ENCODE data around the gene PCK2. TPM values are rescaled to one million over a fixed set of nuclear protein-coding genes. Genes with fewer than 3 reads are reported as not detected.

Gene PCK2
- total and polyA plus RNA-seq, 4 donors, result 8.9 to 91.7 (median 38.2) TPM

DNA sequence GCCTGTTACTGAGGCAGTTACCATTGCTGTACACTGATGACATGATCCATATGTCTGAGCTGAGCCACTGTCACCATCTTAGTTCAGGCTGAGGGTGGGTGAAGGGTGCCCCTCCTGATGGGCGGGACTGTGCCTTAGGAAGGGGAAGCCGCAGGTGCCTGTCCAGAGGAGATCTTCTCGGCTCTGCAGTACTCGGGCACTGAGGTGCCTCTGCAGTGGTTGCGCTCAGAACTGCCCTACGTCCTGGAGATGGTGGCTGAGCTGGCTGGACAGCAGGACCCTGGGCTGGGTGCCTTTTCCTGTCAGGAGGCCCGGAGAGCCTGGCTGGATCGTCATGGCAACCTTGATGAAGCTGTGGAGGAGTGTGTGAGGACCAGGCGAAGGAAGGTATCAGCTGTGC lies 56.9 kb downstream of the PCK2 start:
- no peak overlapping the region for H3K4me3 ChIP-seq
- WGBS, 2 donors, result 89 to 96% methylated on average over 9 of the region's 9 CpGs
- H3K27ac ChIP-seq (ENCODE audit: low read depth in 1 of 2, low read length in 1 of 2), result no peak overlapping the region
- no peak overlapping the region for H3K9ac ChIP-seq (ENCODE audit: insufficient read depth in 1 of 2, low read length in 2 of 2)
- peaks cover 0 to 12% (median 5%) of the 10 kb centered on the region in 5 donors for H3K4me1 ChIP-seq (ENCODE audit: control insufficient read depth in 5 of 5, insufficient read depth in 5 of 5, low read length in 5 of 5)
- DNase-seq (no peak), ATAC-seq (ENCODE audit: insufficient read depth, low FRiP score) (no peak)
- no peaks in the 10 kb centered on the region for H3K9me3 ChIP-seq (ENCODE audit: control insufficient read depth in 4 of 4, insufficient read depth in 3 of 4, low read length in 3 of 4)
- TF ChIP-seq, protein P1, sequence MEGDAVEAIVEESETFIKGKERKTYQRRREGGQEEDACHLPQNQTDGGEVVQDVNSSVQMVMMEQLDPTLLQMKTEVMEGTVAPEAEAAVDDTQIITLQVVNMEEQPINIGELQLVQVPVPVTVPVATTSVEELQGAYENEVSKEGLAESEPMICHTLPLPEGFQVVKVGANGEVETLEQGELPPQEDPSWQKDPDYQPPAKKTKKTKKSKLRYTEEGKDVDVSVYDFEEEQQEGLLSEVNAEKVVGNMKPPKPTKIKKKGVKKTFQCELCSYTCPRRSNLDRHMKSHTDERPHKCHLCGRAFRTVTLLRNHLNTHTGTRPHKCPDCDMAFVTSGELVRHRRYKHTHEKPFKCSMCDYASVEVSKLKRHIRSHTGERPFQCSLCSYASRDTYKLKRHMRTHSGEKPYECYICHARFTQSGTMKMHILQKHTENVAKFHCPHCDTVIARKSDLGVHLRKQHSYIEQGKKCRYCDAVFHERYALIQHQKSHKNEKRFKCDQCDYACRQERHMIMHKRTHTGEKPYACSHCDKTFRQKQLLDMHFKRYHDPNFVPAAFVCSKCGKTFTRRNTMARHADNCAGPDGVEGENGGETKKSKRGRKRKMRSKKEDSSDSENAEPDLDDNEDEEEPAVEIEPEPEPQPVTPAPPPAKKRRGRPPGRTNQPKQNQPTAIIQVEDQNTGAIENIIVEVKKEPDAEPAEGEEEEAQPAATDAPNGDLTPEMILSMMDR (IDR thresholded peaks at IDR 0.05; ENCODE audit: control extremely low read depth, extremely low read depth), result no peak
- peaks cover 25 to 44% (median 31%) of the 10 kb centered on the region in 4 donors for H3K36me3 ChIP-seq (ENCODE audit: control insufficient read depth in 4 of 4, insufficient read depth in 4 of 4, low read length in 4 of 4)
- H3K27me3 ChIP-seq (ENCODE audit: control insufficient read depth in 3 of 3, insufficient read depth in 3 of 3, low read length in 2 of 3), result no peaks in the 10 kb centered on the region

DNA sequence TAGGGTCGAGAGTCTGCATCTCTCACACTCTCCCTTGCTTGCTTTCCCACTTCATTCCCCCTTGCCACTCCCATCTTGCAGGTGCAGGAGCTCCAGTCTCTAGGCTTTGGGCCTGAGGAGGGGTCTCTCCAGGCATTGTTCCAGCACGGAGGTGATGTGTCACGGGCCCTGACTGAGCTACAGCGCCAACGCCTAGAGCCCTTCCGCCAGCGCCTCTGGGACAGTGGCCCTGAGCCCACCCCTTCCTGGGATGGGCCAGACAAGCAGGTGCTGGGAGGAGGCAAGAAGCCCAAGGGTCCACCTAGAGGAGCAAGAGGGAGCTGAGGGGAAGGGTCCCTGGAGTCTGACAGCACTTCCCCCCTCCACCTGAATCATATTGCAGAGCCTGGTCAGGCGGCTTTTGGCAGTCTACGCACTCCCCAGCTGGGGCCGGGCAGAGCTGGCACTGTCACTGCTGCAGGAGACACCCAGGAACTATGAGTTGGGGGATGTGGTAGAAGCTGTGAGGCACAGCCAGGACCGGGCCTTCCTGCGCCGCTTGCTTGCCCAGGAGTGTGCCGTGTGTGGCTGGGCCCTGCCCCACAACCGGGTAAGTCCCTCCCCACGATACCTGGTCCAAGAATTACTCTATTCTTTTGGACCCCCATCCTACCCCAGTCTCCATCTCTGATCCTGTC lies 57.4 kb downstream of the PCK2 start:
- DNase-seq (no peak), ATAC-seq (ENCODE audit: insufficient read depth, low FRiP score) (no peak)
- no peak overlapping the region for H3K27ac ChIP-seq (ENCODE audit: low read depth in 1 of 2, low read length in 1 of 2)
- H3K27me3 ChIP-seq (ENCODE audit: control insufficient read depth in 3 of 3, insufficient read depth in 3 of 3, low read length in 2 of 3), result no peaks in the 10 kb centered on the region
- TF ChIP-seq, protein P1 (IDR thresholded peaks at IDR 0.05; ENCODE audit: control extremely low read depth, extremely low read depth), result no peak
- no peak overlapping the region for H3K4me3 ChIP-seq
- WGBS, 2 donors, result 93 to 95% methylated on average over 16 of the region's 16 CpGs
- H3K4me1 ChIP-seq (ENCODE audit: control insufficient read depth in 5 of 5, insufficient read depth in 5 of 5, low read length in 5 of 5), result peaks cover 0 to 11% (median 4%) of the 10 kb centered on the region in 5 donors
- peaks cover 27 to 47% (median 32%) of the 10 kb centered on the region in 4 donors for H3K36me3 ChIP-seq (ENCODE audit: control insufficient read depth in 4 of 4, insufficient read depth in 4 of 4, low read length in 4 of 4)
- H3K9me3 ChIP-seq (ENCODE audit: control insufficient read depth in 4 of 4, insufficient read depth in 3 of 4, low read length in 3 of 4), result no peaks in the 10 kb centered on the region
- H3K9ac ChIP-seq (ENCODE audit: insufficient read depth in 1 of 2, low read length in 2 of 2), result no peak overlapping the region

Other genes with a start within 250 kb of the PCK2 start
- 10 to 100 TPM; 36.0 to 37.3 TPM for gene DHRS4, start 140.5 kb upstream of the PCK2 start, total RNA-seq
- 10 to 100 TPM; 45.0 to 45.9 TPM for gene DHRS4, start 140.5 kb upstream of the PCK2 start, polyA plus RNA-seq
- 10 to 100 TPM; 17.0 to 29.2 TPM for gene DHRS4L2, start 105.4 kb upstream of the PCK2 start, total RNA-seq
- gene DHRS4L2, start 105.4 kb upstream of the PCK2 start, polyA plus RNA-seq, result 10 to 100 TPM; 30.4 to 44.7 TPM
- 1 to 10 TPM in 1 of 2 donors, under 1 TPM in 1; 0.37 to 2.4 TPM for gene CARMIL3, start 42.3 kb upstream of the PCK2 start, total RNA-seq
- gene CARMIL3, start 42.3 kb upstream of the PCK2 start, polyA plus RNA-seq, result under 1 TPM; 0.71 to 0.85 TPM
- not detected for gene CPNE6, start 22.7 kb upstream of the PCK2 start, total RNA-seq
- not detected for gene CPNE6, start 22.7 kb upstream of the PCK2 start, polyA plus RNA-seq
- gene DCAF11, start 20.5 kb downstream of the PCK2 start, total RNA-seq, result 100 to 1,000 TPM in 1 of 2 donors, 10 to 100 TPM in 1; 68.9 to 153 TPM
- gene DCAF11, start 20.5 kb downstream of the PCK2 start, polyA plus RNA-seq, result 10 to 100 TPM; 26.4 to 59.4 TPM
- 1 to 10 TPM; 3.6 to 5.4 TPM for gene NRL, start 20.6 kb downstream of the PCK2 start, total RNA-seq
- gene NRL, start 20.6 kb downstream of the PCK2 start, polyA plus RNA-seq, result 1 to 10 TPM; 2.7 TPM
- under 1 TPM; 0.48 to 0.83 TPM for gene FITM1, start 36.3 kb downstream of the PCK2 start, total RNA-seq
- gene FITM1, start 36.3 kb downstream of the PCK2 start, polyA plus RNA-seq, result 1 to 10 TPM in 1 of 2 donors, under 1 TPM in 1; 0.93 to 1.4 TPM
- 100 to 1,000 TPM; 125 to 192 TPM for gene PSME1, start 41.9 kb downstream of the PCK2 start, total RNA-seq
- 100 to 1,000 TPM; 286 to 311 TPM for gene PSME1, start 41.9 kb downstream of the PCK2 start, polyA plus RNA-seq
- 10 to 100 TPM in 1 of 2 donors, 1 to 10 TPM in 1; 4.6 to 24.3 TPM for gene EMC9, start 47.3 kb downstream of the PCK2 start, total RNA-seq
- gene EMC9, start 47.3 kb downstream of the PCK2 start, polyA plus RNA-seq, result 10 to 100 TPM; 15.7 to 29.4 TPM
- gene PSME2, start 52.3 kb downstream of the PCK2 start, total RNA-seq, result 100 to 1,000 TPM in 1 of 2 donors, 10 to 100 TPM in 1; 89.1 to 178 TPM
- gene PSME2, start 52.3 kb downstream of the PCK2 start, polyA plus RNA-seq, result 100 to 1,000 TPM; 283 to 328 TPM
- gene RNF31, start 53.2 kb downstream of the PCK2 start, total RNA-seq, result 10 to 100 TPM; 31.7 to 82.4 TPM
- gene RNF31, start 53.2 kb downstream of the PCK2 start, polyA plus RNA-seq, result 10 to 100 TPM; 44.1 to 78.6 TPM
- 100 to 1,000 TPM in 1 of 2 donors, 10 to 100 TPM in 1; 75.3 to 111 TPM for gene IRF9, start 67.0 kb downstream of the PCK2 start, total RNA-seq
- gene IRF9, start 67.0 kb downstream of the PCK2 start, polyA plus RNA-seq, result 100 to 1,000 TPM in 1 of 2 donors, 10 to 100 TPM in 1; 79.9 to 124 TPM
- 10 to 100 TPM; 13.3 to 48.1 TPM for gene REC8, start 77.8 kb downstream of the PCK2 start, total RNA-seq
- 10 to 100 TPM; 23.8 to 35.1 TPM for gene REC8, start 77.8 kb downstream of the PCK2 start, polyA plus RNA-seq
- gene IPO4, start 94.5 kb downstream of the PCK2 start, total RNA-seq, result 10 to 100 TPM; 22.0 to 78.9 TPM
- gene IPO4, start 94.5 kb downstream of the PCK2 start, polyA plus RNA-seq, result 10 to 100 TPM; 13.0 to 34.8 TPM
- gene TM9SF1, start 101.1 kb downstream of the PCK2 start, total RNA-seq, result 10 to 100 TPM; 42.3 to 71.9 TPM
- 10 to 100 TPM; 32.7 to 61.7 TPM for gene TM9SF1, start 101.1 kb downstream of the PCK2 start, polyA plus RNA-seq
- gene TSSK4, start 111.4 kb downstream of the PCK2 start, total RNA-seq, result 1 to 10 TPM in 1 of 2 donors, not detected in 1; 1.2 TPM
- gene TSSK4, start 111.4 kb downstream of the PCK2 start, polyA plus RNA-seq, result under 1 TPM; 0.02 to 0.10 TPM
- gene CHMP4A, start 119.2 kb downstream of the PCK2 start, total RNA-seq, result 10 to 100 TPM; 37.2 to 50.8 TPM
- gene CHMP4A, start 119.2 kb downstream of the PCK2 start, polyA plus RNA-seq, result 100 to 1,000 TPM in 1 of 2 donors, 10 to 100 TPM in 1; 70.4 to 103 TPM
- 10 to 100 TPM; 20.8 to 24.8 TPM for gene MDP1, start 121.8 kb downstream of the PCK2 start, total RNA-seq
- gene MDP1, start 121.8 kb downstream of the PCK2 start, polyA plus RNA-seq, result 10 to 100 TPM; 17.2 to 31.4 TPM
- gene NEDD8, start 138.1 kb downstream of the PCK2 start, total RNA-seq, result 100 to 1,000 TPM in 1 of 2 donors, 10 to 100 TPM in 1; 69.5 to 147 TPM
- 100 to 1,000 TPM; 242 to 246 TPM for gene NEDD8, start 138.1 kb downstream of the PCK2 start, polyA plus RNA-seq
- gene GMPR2, start 138.6 kb downstream of the PCK2 start, total RNA-seq, result 10 to 100 TPM; 63.1 TPM
- 10 to 100 TPM; 42.9 to 71.1 TPM for gene GMPR2, start 138.6 kb downstream of the PCK2 start, polyA plus RNA-seq
- 10 to 100 TPM; 48.2 to 89.1 TPM for gene TINF2, start 148.3 kb downstream of the PCK2 start, total RNA-seq
- 10 to 100 TPM; 45.2 to 82.6 TPM for gene TINF2, start 148.3 kb downstream of the PCK2 start, polyA plus RNA-seq
- gene TGM1, start 168.9 kb downstream of the PCK2 start, total RNA-seq, result 1 to 10 TPM; 1.9 to 8.8 TPM
- 10 to 100 TPM in 1 of 2 donors, 1 to 10 TPM in 1; 9.8 to 11.3 TPM for gene TGM1, start 168.9 kb downstream of the PCK2 start, polyA plus RNA-seq
- gene RABGGTA, start 177.3 kb downstream of the PCK2 start, total RNA-seq, result 10 to 100 TPM; 19.7 to 55.8 TPM
- 10 to 100 TPM; 40.3 to 45.4 TPM for gene RABGGTA, start 177.3 kb downstream of the PCK2 start, polyA plus RNA-seq
- 10 to 100 TPM; 20.8 to 24.0 TPM for gene DHRS1, start 205.5 kb downstream of the PCK2 start, total RNA-seq
- 10 to 100 TPM; 20.6 to 27.8 TPM for gene DHRS1, start 205.5 kb downstream of the PCK2 start, polyA plus RNA-seq
- gene NOP9, start 205.5 kb downstream of the PCK2 start, total RNA-seq, result 10 to 100 TPM; 14.1 to 25.9 TPM
- 10 to 100 TPM; 12.1 to 13.5 TPM for gene NOP9, start 205.5 kb downstream of the PCK2 start, polyA plus RNA-seq
- gene CIDEB, start 213.7 kb downstream of the PCK2 start, total RNA-seq, result 10 to 100 TPM in 1 of 2 donors, 1 to 10 TPM in 1; 9.6 to 18.8 TPM
- 10 to 100 TPM in 1 of 2 donors, 1 to 10 TPM in 1; 8.3 to 19.7 TPM for gene CIDEB, start 213.7 kb downstream of the PCK2 start, polyA plus RNA-seq
- 10 to 100 TPM in 1 of 2 donors, 1 to 10 TPM in 1; 5.8 to 14.0 TPM for gene LTB4R2, start 215.8 kb downstream of the PCK2 start, total RNA-seq
- 1 to 10 TPM; 1.8 to 5.5 TPM for gene LTB4R2, start 215.8 kb downstream of the PCK2 start, polyA plus RNA-seq
- gene LTB4R, start 217.2 kb downstream of the PCK2 start, total RNA-seq, result 10 to 100 TPM in 1 of 2 donors, 1 to 10 TPM in 1; 4.4 to 14.8 TPM
- 10 to 100 TPM in 1 of 2 donors, 1 to 10 TPM in 1; 7.3 to 47.0 TPM for gene LTB4R, start 217.2 kb downstream of the PCK2 start, polyA plus RNA-seq
- gene ADCY4, start 240.8 kb downstream of the PCK2 start, total RNA-seq, result 10 to 100 TPM; 35.7 to 36.3 TPM
- gene ADCY4, start 240.8 kb downstream of the PCK2 start, polyA plus RNA-seq, result 10 to 100 TPM; 22.6 to 42.8 TPM
- 10 to 100 TPM in 1 of 2 donors, 1 to 10 TPM in 1; 6.4 to 26.0 TPM for gene RIPK3, start 245.7 kb downstream of the PCK2 start, total RNA-seq
- 10 to 100 TPM; 13.0 to 23.4 TPM for gene RIPK3, start 245.7 kb downstream of the PCK2 start, polyA plus RNA-seq

Data from lung (tissue), 12 donors.